ENCODE measurements around the gene TIGD1.

Gene TIGD1

GRCh38 chr2:232529806-232530547 is 20.4 kb downstream of the TIGD1 start:
- no peak overlapping the region for H3K4me3 ChIP-seq (ENCODE audit: low read depth, low read length)
- TF ChIP-seq POLR2A (IDR thresholded peaks at IDR 0.05; ENCODE audit: extremely low read depth, insufficient read length), result no peak
- TF ChIP-seq CTCF (IDR thresholded peaks at IDR 0.05; ENCODE audit: low read depth, low read length), result no peak
- no peak for TF ChIP-seq MYC (IDR thresholded peaks at IDR 0.05; ENCODE audit: low read depth, low read length)
- TF ChIP-seq MAX (IDR thresholded peaks at IDR 0.05; ENCODE audit: low read depth, low read length), result no peak
- DNase-seq (ENCODE audit: low read depth), result no peak

GRCh38 chr2:232528746-232529460 is 21.5 kb downstream of the TIGD1 start:
- no peak overlapping the region for H3K4me3 ChIP-seq (ENCODE audit: low read depth, low read length)
- no peak for DNase-seq (ENCODE audit: low read depth)
- TF ChIP-seq MAX (IDR thresholded peaks at IDR 0.05; ENCODE audit: low read depth, low read length) (no peak), POLR2A (IDR thresholded peaks at IDR 0.05; ENCODE audit: extremely low read depth, insufficient read length) (no peak), MYC (IDR thresholded peaks at IDR 0.05; ENCODE audit: low read depth, low read length) (no peak), CTCF (IDR thresholded peaks at IDR 0.05; ENCODE audit: low read depth, low read length) (no peak)

- no peak for DNase-seq (ENCODE audit: low read depth)
- no peak overlapping the region for H3K4me3 ChIP-seq (ENCODE audit: low read depth, low read length)
- TF ChIP-seq MAX (IDR thresholded peaks at IDR 0.05; ENCODE audit: low read depth, low read length) (no peak), POLR2A (IDR thresholded peaks at IDR 0.05; ENCODE audit: extremely low read depth, insufficient read length) (no peak), MYC (IDR thresholded peaks at IDR 0.05; ENCODE audit: low read depth, low read length) (no peak), CTCF (IDR thresholded peaks at IDR 0.05; ENCODE audit: low read depth, low read length) (no peak)
These were observed 22.4 kb downstream of the TIGD1 start for GRCh38 chr2:232527905-232528470.

GRCh38 chr2:232526372-232526941 is 23.9 kb downstream of the TIGD1 start:
- no peak for DNase-seq (ENCODE audit: low read depth)

More at GRCh38 chr2:232526372-232526941, 23.9 kb downstream of the TIGD1 start:
- H3K4me3 ChIP-seq (ENCODE audit: low read depth, low read length), result no peak overlapping the region
- TF ChIP-seq POLR2A (IDR thresholded peaks at IDR 0.05; ENCODE audit: extremely low read depth, insufficient read length), result no peak
- TF ChIP-seq MAX (IDR thresholded peaks at IDR 0.05; ENCODE audit: low read depth, low read length), result no peak
- TF ChIP-seq CTCF (IDR thresholded peaks at IDR 0.05; ENCODE audit: low read depth, low read length), result no peak
- TF ChIP-seq MYC (IDR thresholded peaks at IDR 0.05; ENCODE audit: low read depth, low read length), result no peak
